ENCODE data around the gene GRB14. TPM values are rescaled to one million over a fixed set of nuclear protein-coding genes. Genes with fewer than 3 reads are reported as not detected.

Gene GRB14
- total RNA-seq, 1 experiment from 2014 or later = 6.3 TPM

- Histone ChIP-seq H3K9me2 (ENCODE audit: insufficient read depth) (no peaks in the 10 kb centered on the region), H2AFZ (ENCODE audit: low read depth, low read length, poor library complexity, severe bottlenecking) (no peak overlapping the region), H3K9me3 (ENCODE audit: control insufficient read depth in 1 of 2, insufficient read depth in 1 of 2, low read depth in 1 of 2, low read length in 2 of 2) (no peaks in the 10 kb centered on the region), H3K27me3 (ENCODE audit: insufficient read depth, low read length) (no peaks in the 10 kb centered on the region; the same call in 1 of the 2 replicates), H3K9ac (ENCODE audit: low read length) (no peak overlapping the region), H3K4me1 (ENCODE audit: control insufficient read depth in 1 of 2, insufficient read depth in 2 of 2, low read length in 2 of 2) (peaks cover 0 to 14% of the 10 kb centered on the region in 2 experiments; a peak in 3 of 4 replicates), H3K4me3 (replicated peaks in 1 of 2; ENCODE audit: low read depth in 1 of 2, low read length in 2 of 2) (no peak overlapping the region), H3K36me3 (ENCODE audit: control insufficient read depth in 1 of 2, insufficient read depth in 2 of 2, low read length in 2 of 2) (no peaks in the 10 kb centered on the region), H3K27ac (ENCODE audit: low read depth, low read length) (no peak overlapping the region), H3K4me2 (ENCODE audit: low read length) (no peak overlapping the region), H4K20me1 (ENCODE audit: insufficient read depth) (no peaks in the 10 kb centered on the region), H3K79me2 (ENCODE audit: insufficient read depth, low read length) (no peaks in the 10 kb centered on the region)
- CTCF ChIA-PET = interaction anchor here (1.1 kb wide), 1 partner anchor 25 kb away, joined by 3 read pairs; no protein-coding TSS in a partner anchor
- POLR2A ChIA-PET = no interaction called here
- no peak for ATAC-seq
- TF ChIP-seq YY1 (IDR thresholded peaks at IDR 0.05; ENCODE audit: extremely low read depth, insufficient replicate concordance, low read depth, low read length) = no peak
- TF ChIP-seq SP1 (IDR thresholded peaks at IDR 0.05; ENCODE audit: low read depth) = no peak
- no peak for TF ChIP-seq ELF1 (IDR thresholded peaks at IDR 0.05; ENCODE audit: borderline replicate concordance, low read depth)
- TF ChIP-seq CBX3 (IDR thresholded peaks at IDR 0.05; ENCODE audit: low read depth) = no peak
- no peak for TF ChIP-seq SRF (IDR thresholded peaks at IDR 0.05; ENCODE audit: low read depth)
- TF ChIP-seq RAD21 (IDR thresholded peaks at IDR 0.05; ENCODE audit: low read depth) = no peak
- no peak for TF ChIP-seq SIN3A (IDR thresholded peaks at IDR 0.05; ENCODE audit: low read depth)
- no peak for TF ChIP-seq EGR1 (IDR thresholded peaks at IDR 0.05; ENCODE audit: low read depth)
- no peak for TF ChIP-seq CEBPB (IDR thresholded peaks at IDR 0.05; ENCODE audit: low read depth)
- no peak for TF ChIP-seq ZNF274 (IDR thresholded peaks at IDR 0.05; ENCODE audit: low read depth, low read length)
- TF ChIP-seq ATF3 (IDR thresholded peaks at IDR 0.05) = no peak
- no peak for TF ChIP-seq CTCF (IDR thresholded peaks at IDR 0.05 in 2 of 3, conservative IDR thresholded peaks at IDR 0.05 in 1 of 3; ENCODE audit: borderline replicate concordance in 1 of 3, insufficient read depth in 1 of 3, low read depth in 2 of 3, low read length in 2 of 3)
- RAD21 ChIA-PET (ENCODE audit: low non-redundant PET in 1 of 2, low total read pairs in 2 of 2, uncharacterized antibody in 2 of 2, unreplicated experiment in 2 of 2) = no interaction called here
- BruUV-seq (replicated peaks) = no TSS peak
- intact Hi-C loops (cut with micrococcal nuclease) = no loop called here
- no peak for DNase-seq (ENCODE audit: low read depth, low spot score)
Observed at GRCh38 chr2:164512871-164513270, 108.4 kb downstream of the GRB14 start.

Data from HCT116 (cell line).